ENCODE results near the gene KATNAL1. TPM values are rescaled to one million over a fixed set of nuclear protein-coding genes. Genes with fewer than 3 reads are reported as not detected.
"Not testable (repeated sequence)": the region's sequence is repeated elsewhere in the genome, so short reads cannot be mapped to it uniquely, and the experiment has no call there.

Gene KATNAL1
- total RNA-seq, 4 donors from 2014 or later = 8.9 to 27.6 (median 21.4) TPM

DNA sequence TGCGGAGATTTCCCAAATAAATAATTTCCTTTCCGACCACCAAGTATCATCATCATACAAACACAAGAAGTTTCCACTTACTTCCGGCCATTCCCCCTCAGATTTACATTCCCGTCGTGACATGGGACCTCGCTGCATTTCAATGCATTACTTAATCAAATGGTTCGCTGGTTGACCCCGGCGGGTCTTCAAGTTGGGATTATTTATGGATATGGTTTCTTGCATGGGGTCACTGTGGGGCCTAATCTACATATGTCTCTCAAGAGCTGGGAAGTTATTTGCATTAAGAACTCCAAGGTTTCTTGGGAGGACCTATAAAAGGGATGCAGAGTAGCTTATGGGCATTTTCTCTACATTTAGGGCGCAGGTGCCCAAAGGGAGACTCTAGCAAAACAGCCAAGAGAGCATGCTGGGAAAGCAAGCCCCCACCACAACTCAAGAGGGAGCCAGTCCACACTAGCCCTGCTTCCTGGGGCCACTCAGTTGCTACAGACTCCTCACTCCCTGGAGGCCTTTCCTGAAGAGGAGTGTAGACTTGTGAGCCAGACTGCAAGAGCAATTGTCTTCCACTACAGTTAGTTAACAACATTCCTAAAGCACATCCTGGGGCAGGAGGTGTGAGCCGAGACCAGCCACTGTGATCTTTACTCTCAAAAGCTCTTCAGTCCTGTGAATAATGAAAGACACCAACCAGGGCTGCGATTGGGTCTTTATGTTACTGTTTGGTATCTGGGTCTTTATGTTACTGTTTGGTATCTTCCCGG is 125.3 kb downstream of the KATNAL1 start:
- ATAC-seq (ENCODE audit: low FRiP score) (no peak), DNase-seq (ENCODE audit: low spot score) (no peak)
- no peak for TF ChIP-seq CTCF (IDR thresholded peaks at IDR 0.05)

DNA sequence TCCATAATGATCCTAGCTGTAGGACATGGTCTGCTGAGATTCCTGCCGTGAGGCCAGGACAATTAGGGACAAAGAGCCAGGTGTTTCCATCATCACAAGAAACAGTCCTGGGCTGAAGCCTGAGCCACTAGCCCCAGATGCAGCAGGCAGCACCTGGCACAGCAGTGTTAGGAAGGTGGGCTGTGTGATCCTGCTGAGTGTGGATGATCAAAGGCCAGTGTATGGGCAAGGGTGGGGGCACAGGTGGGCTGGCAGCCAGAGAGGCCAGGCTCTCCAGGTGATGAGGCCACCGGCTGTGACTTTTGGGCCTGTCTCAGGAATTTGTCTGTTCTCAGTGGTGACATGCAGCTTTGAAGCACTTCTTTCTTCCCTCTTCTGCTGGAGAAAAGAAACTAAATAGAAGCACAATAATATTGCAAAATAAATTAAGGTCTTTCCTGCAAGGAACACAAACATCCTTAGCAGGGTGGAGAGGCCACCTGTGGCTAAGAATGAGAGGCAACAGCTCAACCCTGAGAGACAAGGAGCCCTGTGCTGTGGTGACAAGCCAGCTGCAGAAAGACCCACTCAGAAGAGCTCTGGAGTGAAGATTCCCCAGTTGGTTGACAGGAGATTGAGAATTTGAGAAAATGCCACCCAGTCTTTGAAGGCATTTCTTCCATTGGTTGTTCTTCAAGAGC is 127.6 kb downstream of the KATNAL1 start:
- ATAC-seq (ENCODE audit: low FRiP score) = no peak
- TF ChIP-seq CTCF (IDR thresholded peaks at IDR 0.05) = no peak
- DNase-seq (ENCODE audit: low spot score) = no peak

DNA sequence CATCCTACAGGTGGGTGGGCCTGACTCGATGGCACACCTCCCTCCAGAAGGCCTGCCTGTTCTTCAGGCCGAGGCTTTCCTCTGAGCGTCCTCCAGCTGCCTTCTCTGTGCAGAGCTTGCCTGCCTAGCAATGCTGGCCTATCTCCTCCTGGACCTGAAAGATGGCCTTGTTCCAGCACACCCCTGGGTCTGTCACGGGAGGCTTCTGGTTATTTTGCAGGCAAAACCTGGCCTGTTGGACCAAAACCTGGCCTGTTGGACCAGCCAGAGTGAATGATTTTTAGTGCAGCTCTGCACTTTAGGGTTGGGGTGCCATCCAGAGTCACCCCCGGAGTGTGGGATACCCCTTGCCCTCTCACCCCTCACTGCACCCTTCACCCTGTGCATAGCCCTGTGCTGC is 128.4 kb downstream of the KATNAL1 start:
- no peak for ATAC-seq (ENCODE audit: low FRiP score)
- DNase-seq (ENCODE audit: low spot score) = no peak
- no peak for TF ChIP-seq CTCF (IDR thresholded peaks at IDR 0.05)

GRCh38 chr13:30175166-30175565 is 132.2 kb downstream of the KATNAL1 start:
- ATAC-seq (ENCODE audit: low FRiP score) (no peak), DNase-seq (ENCODE audit: low spot score) (no peak)
- TF ChIP-seq CTCF (IDR thresholded peaks at IDR 0.05) = no peak

DNA sequence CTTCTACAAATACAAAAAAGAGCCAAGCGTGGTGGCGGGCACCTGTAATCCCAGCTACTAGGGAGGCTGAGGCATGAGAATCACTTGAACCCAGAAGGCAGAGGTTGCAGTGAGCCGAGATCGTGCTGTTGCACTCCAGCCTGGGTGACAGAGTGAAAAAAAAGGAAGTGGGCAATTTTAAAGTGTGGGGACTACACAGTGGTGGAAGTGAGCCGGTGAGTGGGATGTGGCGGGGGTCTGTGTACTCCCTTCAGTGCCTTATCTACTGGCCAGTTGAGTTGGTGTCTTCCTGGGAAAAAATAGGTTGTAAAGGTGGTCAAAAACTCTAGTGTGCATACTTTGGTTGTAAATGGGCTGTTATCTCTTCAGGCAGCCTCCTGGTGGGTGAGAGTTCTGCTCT is 133.1 kb downstream of the KATNAL1 start:
- not testable (repeated sequence) for ATAC-seq (ENCODE audit: low FRiP score)

DNA sequence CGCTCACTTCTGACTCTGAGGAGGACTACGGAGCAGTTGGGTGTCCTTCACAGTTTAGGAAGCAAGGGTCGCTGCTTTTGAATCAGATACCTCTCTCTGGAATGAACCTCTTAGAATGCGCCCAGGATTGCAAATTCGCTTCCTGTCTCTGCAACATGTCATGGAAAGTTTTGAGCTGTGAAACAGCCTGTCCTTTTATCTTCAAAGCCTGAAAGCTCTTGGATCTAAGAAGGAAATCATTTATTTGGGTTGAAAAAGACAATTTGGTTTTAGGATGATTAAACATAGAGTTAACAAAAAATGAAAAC is 134.1 kb downstream of the KATNAL1 start:
- DNase-seq (ENCODE audit: low spot score) = no peak
- no peak for TF ChIP-seq CTCF (IDR thresholded peaks at IDR 0.05)
- ATAC-seq (ENCODE audit: low FRiP score) = no peak

More for the DNA sequence above, 133.1 kb downstream of the KATNAL1 start:
- DNase-seq (ENCODE audit: low spot score) = not testable (repeated sequence)

DNA sequence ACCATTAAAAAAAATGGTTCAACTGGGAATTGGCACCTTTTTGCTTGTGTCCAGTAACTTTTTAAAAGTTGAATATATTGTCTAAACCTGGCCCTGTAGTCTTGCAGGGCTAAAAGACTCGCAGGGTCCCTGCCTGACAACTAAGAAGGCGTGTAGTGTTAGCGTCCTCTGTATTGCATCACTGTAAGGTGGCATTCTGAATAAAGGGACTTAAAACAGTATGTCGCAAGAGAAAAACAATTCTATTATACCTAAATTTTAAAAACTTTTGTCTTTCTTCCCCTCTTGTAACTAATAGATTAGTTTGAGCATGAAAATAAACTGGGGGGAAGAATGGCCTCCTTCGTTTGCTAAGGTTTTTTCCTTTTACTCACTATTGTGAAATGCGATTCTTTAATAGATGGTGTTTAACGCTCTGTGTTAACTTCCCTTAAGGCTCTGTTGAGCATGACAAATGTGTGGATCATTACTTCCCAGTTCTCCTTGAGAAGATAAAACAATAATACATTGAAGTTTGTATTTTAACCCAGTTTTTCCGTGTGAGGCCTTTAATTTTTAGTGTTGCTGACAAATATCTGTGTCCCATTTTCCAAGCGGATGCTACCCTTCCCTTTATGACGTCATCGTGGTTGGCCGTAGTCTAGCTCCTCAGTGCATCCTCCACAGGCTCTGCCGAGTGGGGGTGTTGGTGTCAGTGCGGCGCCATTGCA is 134.6 kb downstream of the KATNAL1 start:
- DNase-seq (ENCODE audit: low spot score) (no peak), ATAC-seq (ENCODE audit: low FRiP score) (no peak)
- TF ChIP-seq CTCF (IDR thresholded peaks at IDR 0.05) = no peak

All from omental fat pad (tissue), 4 donors.